HG03469 (cell line): ENCODE measurements around the gene RGS2.

Experiments
- ATAC-seq: cut with Tn5 transposase; IDR thresholded peaks from one replicate; pipeline ENCODE4 v1.9.1; 2021; ENCODE audit warnings: mild to moderate bottlenecking, moderate library complexity, moderate number of reproducible peaks; ENCODE audit not compliant: unreplicated experiment

Gene RGS2

GRCh38 chr1:192826791-192827546 is 18.1 kb downstream of the RGS2 start:
- ATAC-seq: no peak

GRCh38 chr1:192830595-192831246 is 21.9 kb downstream of the RGS2 start:
- no peak for ATAC-seq

GRCh38 chr1:192831706-192832355 is 23.0 kb downstream of the RGS2 start:
- ATAC-seq: no peak

- no peak for ATAC-seq
Observed at GRCh38 chr1:192832492-192832891, 23.7 kb downstream of the RGS2 start.

GRCh38 chr1:192835116-192835515 is 26.3 kb downstream of the RGS2 start:
- ATAC-seq: no peak

- ATAC-seq: no peak
Observed at GRCh38 chr1:192839162-192840066, 30.6 kb downstream of the RGS2 start.

- ATAC-seq: no peak
Observed at GRCh38 chr1:192844360-192844759, 35.5 kb downstream of the RGS2 start.

GRCh38 chr1:192846950-192847349 is 38.1 kb downstream of the RGS2 start:
- ATAC-seq: no peak

- no peak for ATAC-seq
Observed at GRCh38 chr1:192849011-192849410, 40.2 kb downstream of the RGS2 start.

GRCh38 chr1:192849442-192849841 is 40.6 kb downstream of the RGS2 start:
- ATAC-seq: no peak

GRCh38 chr1:192852001-192852947 is 43.4 kb downstream of the RGS2 start:
- ATAC-seq: no peak

- no peak for ATAC-seq
Observed at GRCh38 chr1:192858456-192858855, 49.6 kb downstream of the RGS2 start.

GRCh38 chr1:192859808-192860207 is 51.0 kb downstream of the RGS2 start:
- no peak for ATAC-seq

GRCh38 chr1:192860478-192861185 is 51.8 kb downstream of the RGS2 start:
- no peak for ATAC-seq

GRCh38 chr1:192861860-192862259 is 53.0 kb downstream of the RGS2 start:
- no peak for ATAC-seq
